Heart right ventricle (tissue), 16 donors: Measurements from ENCODE around the gene RPL29. TPM values are rescaled to one million over a fixed set of nuclear protein-coding genes. Genes with fewer than 3 reads are reported as not detected.

ENCODE experiments used
- ATAC-seq, 8 donors: fragments of 200-7000 bp; cut with Tn5 transposase; one replicate each; pipeline ENCODE4 v1.9.1; 2020; ENCODE audit warnings: mild to moderate bottlenecking in 8 of 8, moderate library complexity in 8 of 8, moderate number of reproducible peaks in 1 of 8
- DNase-seq, 2 donors: peaks; one replicate each; pipeline ENCODE4 v3.0.0-alpha.2; 2020
- H3K27ac ChIP-seq, 10 donors: fragments of 200-600 bp; sonication (generic) in 2 of 10; one replicate each; pipeline versions ENCODE4 v1.5.0 to v1.8.0; 2020 to 2022; ENCODE audit warnings: mild to moderate bottlenecking in 3 of 10
- H3K27me3 ChIP-seq, 7 donors: fragments of 200-600 bp; one replicate each; pipeline ENCODE4 v1.8.0; 2021 to 2022; ENCODE audit warnings: mild to moderate bottlenecking in 2 of 7
- H3K36me3 ChIP-seq, 9 donors: fragments of 200-600 bp; sonication (generic) in 1 of 9; one replicate each; pipeline versions ENCODE4 v1.5.0 to v1.8.0; 2020 to 2022; ENCODE audit warnings: mild to moderate bottlenecking in 2 of 9
- H3K4me1 ChIP-seq, 9 donors: fragments of 200-600 bp; sonication (generic) in 1 of 9; one replicate each; pipeline versions ENCODE4 v1.5.0 to v1.8.0; 2020 to 2022; ENCODE audit warnings: mild to moderate bottlenecking in 4 of 9
- H3K4me3 ChIP-seq, 10 donors: fragments of 200-600 bp; sonication (generic) in 2 of 10; one replicate each; pipeline versions ENCODE4 v1.5.0 to v1.8.0; 2020 to 2022; ENCODE audit warnings: mild to moderate bottlenecking in 7 of 10, moderate library complexity in 2 of 10
- H3K9me3 ChIP-seq, 11 donors: fragments of 200-600 bp in 10 of 11; sonication (generic) in 2 of 11; one replicate each; pipeline versions ENCODE4 v1.5.0 to v1.8.0; 2013 to 2022; ENCODE audit warnings: mild to moderate bottlenecking in 2 of 11, control low read depth in 1 of 11, moderate library complexity in 1 of 11
- CTCF ChIP-seq, 9 donors: fragments of 200-600 bp; sonication (generic) in 2 of 9; IDR thresholded peaks; one replicate each; pipeline versions ENCODE4 v1.5.0 to v1.8.0; 2021 to 2022; ENCODE audit warnings: antibody characterized with exemption in 9 of 9, mild to moderate bottlenecking in 5 of 9, moderate library complexity in 1 of 9
- WGBS, 2 donors: extraction: QIAGEN DNeasy Blood & Tissue Kit; methylation state at CpG; one replicate each; pipeline ENCODE4 v1.1.7; 2013; ENCODE audit warnings: inconsistent platforms in 1 of 2; 5-methylcytosine and 5-hydroxymethylcytosine counted together
- intact Hi-C, 10 donors: fragments of 100-400 bp; cut with DNase I; formaldehyde crosslinking; loops; one replicate each; pipeline versions ENCODE4 v1.11.1 to v1.14.2; 2022
- polyA plus RNA-seq, 2 donors: library from polyadenylated mRNA; stranded (reverse); fragments of 200-250 nt; gene quantifications; one replicate each; pipeline ENCODE4 v1.2.3, GENCODE V29; 2013
- total RNA-seq, 10 donors: library from RNA; stranded (reverse); fragmentation: NEBNext Ultra II Directional in 3 of 10; extraction: Animal tissue kit (Norgen Biotek cat#: 25700) in 3 of 10; gene quantifications; one replicate each; pipeline versions ENCODE4 v1.2.1 to v1.2.4, GENCODE V29; 2021 to 2023
- donor health status: Arrhythmogenic right ventricular cardiomyopathy.
- donor health status: ischemic (EF 13 %, LVEDD 7.1; RV severe dilation, severe dysfunction).
- donor health status: healthy with polysubstance abuse.
- donor health status: DM: no; HTN: yes; CAD: no.
- donor health status: DM: no; HTN: no; CAD: no.
- donor health status: ischemic (EF 25% LVEDD 6.9; RV normal size, moderate dysfunction).
- donor health status: ischemic (EF 25% LVEDD 5.7; RV mildly dilated, moderate dysfunction).
- donor health status: healthy.
- donor health status: DM: yes; HTN: yes; CAD: no.
- donor health status: Ischemic cardiomyopathy.
- donor health status: ischemic (EF 35%, LVEDD 5.7; RV mildly dilated, moderate dysfunction).
- donor health status: nonischemic (EF 11% LVEDD 7.7; RV severe dilation, severe dysfunction).
- donor health status: DM: yes; HTN: yes; CAD: no.
- donor health status: PGD.
- donor health status: ischemic (EF 29% LVEDD 5.4; RV normal size, mild dysfunction).
- donor health status: nonischemic (EF 23%, LVEDD 6.1; RV moderate dilation, normal function).

The RPL29 gene
- total and polyA plus RNA-seq, 12 donors = 505 to 1,915 (median 643) TPM

GRCh38 chr3:51960386-51960785 lies 35.3 kb downstream of the RPL29 start:
- DNase-seq (no peak), ATAC-seq (no peak)
- Histone ChIP-seq H3K4me1 (peaks cover 26 to 60% (median 46%) of the 10 kb centered on the region in 9 donors), H3K27ac (no peak overlapping the region), H3K9me3 (no peaks in the 10 kb centered on the region), H3K4me3 (no peak overlapping the region), H3K27me3 (peaks cover 0 to 15% (median 0%) of the 10 kb centered on the region in 7 donors), H3K36me3 (peaks cover 0 to 44% (median 17%) of the 10 kb centered on the region in 9 donors)
- intact Hi-C loops = no loop called here
- 81 to 85% methylated on average over 10 of the region's 10 CpGs for WGBS, 2 donors
- TF ChIP-seq CTCF (IDR thresholded peaks at IDR 0.05) = no peak

GRCh38 chr3:51959651-51960050 lies 36.0 kb downstream of the RPL29 start:
- Histone ChIP-seq H3K4me1 (peaks cover 26 to 58% (median 39%) of the 10 kb centered on the region in 9 donors), H3K27me3 (peaks cover 0 to 22% (median 0%) of the 10 kb centered on the region in 7 donors), H3K27ac (no peak overlapping the region), H3K4me3 (no peak overlapping the region), H3K36me3 (peaks cover 0 to 44% (median 17%) of the 10 kb centered on the region in 9 donors), H3K9me3 (no peaks in the 10 kb centered on the region)
- intact Hi-C loops = no loop called here
- DNase-seq = no peak
- no peak for ATAC-seq
- no peak for TF ChIP-seq CTCF (IDR thresholded peaks at IDR 0.05)
- 98 to 99% methylated on average over 7 of the region's 7 CpGs for WGBS, 2 donors

GRCh38 chr3:51958603-51959521 lies 36.8 kb downstream of the RPL29 start:
- Histone ChIP-seq H3K9me3 (no peaks in the 10 kb centered on the region), H3K4me1 (peaks cover 21 to 50% (median 31%) of the 10 kb centered on the region in 9 donors), H3K27ac (no peak overlapping the region), H3K36me3 (peaks cover 0 to 44% (median 17%) of the 10 kb centered on the region in 9 donors), H3K4me3 (no peak overlapping the region), H3K27me3 (peaks cover 0 to 23% (median 0%) of the 10 kb centered on the region in 7 donors)
- intact Hi-C loops = no loop called here
- ATAC-seq (no peak), DNase-seq (no peak)
- no peak for TF ChIP-seq CTCF (IDR thresholded peaks at IDR 0.05)
- WGBS, 2 donors = 93 to 95% methylated on average over 20 of the region's 20 CpGs

GRCh38 chr3:51957520-51958205 lies 38.0 kb downstream of the RPL29 start:
- ATAC-seq = no peak

More at GRCh38 chr3:51957520-51958205, 38.0 kb downstream of the RPL29 start:
- WGBS, 2 donors = 94 to 96% methylated on average over 15 of the region's 15 CpGs
- H3K9me3 ChIP-seq = no peaks in the 10 kb centered on the region
- no peak for TF ChIP-seq CTCF (IDR thresholded peaks at IDR 0.05)
- intact Hi-C loops = no loop called here
- DNase-seq = no peak
- H3K4me3 ChIP-seq = no peak overlapping the region
- peaks cover 0 to 23% (median 0%) of the 10 kb centered on the region in 7 donors for H3K27me3 ChIP-seq
- peaks cover 11 to 38% (median 27%) of the 10 kb centered on the region in 9 donors for H3K4me1 ChIP-seq
- peaks cover 0 to 44% (median 17%) of the 10 kb centered on the region in 9 donors for H3K36me3 ChIP-seq
- no peak overlapping the region for H3K27ac ChIP-seq
